ENCODE data around the gene FUT9.

Gene FUT9

DNA sequence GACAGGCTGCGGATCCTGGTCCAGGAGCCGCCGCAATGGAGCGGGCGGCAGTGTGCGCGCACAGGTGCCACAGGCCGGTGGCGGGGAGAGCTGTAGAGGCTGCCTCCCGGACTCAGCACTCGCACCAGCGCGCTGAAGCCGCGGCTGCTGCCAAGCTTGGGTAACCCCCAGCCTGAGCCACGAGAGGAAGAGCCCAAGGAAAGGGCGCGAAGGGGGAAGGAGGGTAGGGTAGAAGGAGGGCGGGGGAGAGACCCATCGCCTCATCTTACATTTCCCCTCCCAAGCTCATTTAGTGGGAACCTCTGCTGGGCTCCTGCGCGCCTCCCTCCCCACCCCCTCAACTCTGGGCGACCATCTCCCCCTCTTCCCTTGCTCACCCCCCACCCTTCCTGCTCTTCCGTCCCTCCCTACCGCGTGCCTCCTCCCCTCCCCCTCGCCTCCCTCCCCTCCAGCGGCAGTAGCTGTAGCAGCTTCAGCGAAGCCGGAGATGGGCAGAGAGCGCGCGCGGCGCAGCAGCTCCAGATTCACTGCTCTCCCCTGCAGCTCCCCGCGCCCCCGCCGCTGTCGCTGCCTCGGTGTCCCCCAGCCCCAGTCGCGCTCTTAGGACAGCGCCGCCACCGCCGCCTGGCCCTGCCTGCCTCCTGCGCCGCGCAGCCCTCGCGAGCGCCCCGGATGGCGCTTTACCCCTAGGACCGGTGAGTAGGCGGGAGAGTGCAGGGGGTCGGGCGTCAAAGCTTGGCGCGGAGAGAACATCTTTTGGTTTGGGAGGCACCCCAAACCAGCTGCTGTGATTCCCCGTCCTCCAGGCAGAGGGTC, at the start of gene FUT9:
Gene FUT9, plus strand, starts transcription at position 457 of the 816 bp plus-strand sequence. CDS start 187,182 bp downstream, outside the sequence.
- no peak for DNase-seq (ENCODE audit: low spot score)

DNA sequence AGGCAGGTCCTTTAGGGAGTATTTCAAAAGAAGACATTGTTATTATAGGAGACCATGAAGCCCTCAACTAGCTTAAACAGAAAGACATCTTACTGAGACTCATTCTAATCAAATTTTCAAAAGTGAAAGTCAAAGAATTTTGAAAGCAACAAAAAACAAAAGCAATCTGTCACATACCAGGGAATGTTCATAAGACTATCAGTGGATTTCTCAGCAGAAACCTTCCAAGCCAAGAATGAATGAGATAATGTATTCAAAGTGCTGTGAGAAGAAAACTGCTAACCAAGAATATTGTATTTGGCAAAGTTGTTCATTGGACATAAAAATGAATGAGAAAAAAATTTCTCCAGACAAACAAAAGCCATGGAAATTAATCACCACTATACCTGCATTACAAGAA, 48.2 kb upstream of the FUT9 start:
- no peak for DNase-seq (ENCODE audit: low spot score)

DNA sequence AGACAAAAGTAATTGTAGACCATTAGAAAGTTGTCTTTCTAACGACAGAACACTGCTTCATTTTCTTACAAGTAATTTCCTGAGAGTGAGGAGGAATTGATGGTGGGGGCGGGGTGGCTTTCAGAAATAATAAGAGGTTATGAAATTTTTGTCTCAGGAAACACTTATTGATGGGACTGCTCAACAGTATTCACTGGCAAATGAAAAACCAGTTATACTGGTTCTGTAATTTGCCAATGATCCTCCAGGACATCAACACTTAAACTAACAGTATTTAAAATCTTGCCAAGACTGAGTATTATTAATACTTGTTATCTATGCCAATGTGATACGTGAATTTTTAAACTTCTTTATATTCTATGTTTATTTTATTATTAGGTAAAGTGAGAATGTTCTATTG, 41.8 kb upstream of the FUT9 start:
- no peak for DNase-seq (ENCODE audit: low spot score)

DNA sequence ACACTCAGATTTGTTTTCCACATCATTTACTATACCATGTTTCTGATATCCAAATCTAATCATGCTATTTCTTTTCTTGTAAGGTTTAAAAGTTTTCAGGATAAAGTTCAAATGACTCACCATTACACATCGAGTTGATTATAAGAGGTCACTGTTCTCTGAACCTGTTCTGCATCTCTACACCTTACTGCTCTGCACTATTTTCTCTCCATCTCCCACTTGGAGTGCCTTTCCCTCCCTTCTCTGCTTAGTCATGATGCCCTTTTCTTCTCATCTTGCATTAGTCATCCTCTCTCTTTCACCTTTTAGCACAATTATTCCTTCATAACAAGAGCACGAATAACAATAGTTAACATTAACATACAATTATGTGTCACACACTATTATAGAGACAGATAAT, 37.5 kb upstream of the FUT9 start:
- DNase-seq (ENCODE audit: low spot score): no peak

DNA sequence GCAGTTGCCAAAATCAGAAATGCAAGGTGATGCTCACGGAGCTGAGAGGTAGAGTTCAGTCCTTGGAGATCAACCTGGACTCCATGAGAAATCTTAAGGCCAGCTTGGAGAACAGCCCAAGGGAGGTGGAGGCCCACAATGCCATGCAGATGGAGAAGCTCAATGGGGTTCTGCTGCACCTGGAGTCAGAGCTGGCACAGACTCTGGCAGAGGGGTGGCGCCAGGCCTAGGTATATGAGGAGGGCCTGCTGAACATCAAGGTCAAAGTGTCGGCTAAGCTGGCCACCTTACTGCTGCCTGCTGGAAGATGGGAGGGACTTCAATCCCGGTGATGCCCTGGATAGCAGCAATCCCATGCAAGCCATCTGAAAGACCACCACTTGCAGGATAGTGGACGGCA, 23.9 kb upstream of the FUT9 start:
- no peak for DNase-seq (ENCODE audit: low spot score)

DNA sequence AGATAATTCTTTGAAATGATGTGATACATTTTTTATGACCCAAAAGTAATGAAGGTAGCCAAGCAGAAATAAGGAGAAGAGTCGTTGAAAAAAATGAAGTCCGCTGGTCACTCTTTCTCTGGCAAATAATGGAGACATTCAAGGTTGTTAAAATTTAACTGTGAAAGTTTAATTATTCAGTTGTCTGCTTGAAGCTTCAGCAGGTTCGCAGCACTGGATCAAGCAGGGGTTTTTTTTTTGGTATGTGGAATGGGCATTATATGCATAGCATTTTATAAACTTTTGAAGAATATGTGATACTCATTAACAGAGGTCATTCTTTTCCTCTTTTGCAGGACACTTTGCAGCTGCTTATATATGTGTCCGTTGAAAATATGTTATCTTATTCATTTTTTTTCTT, 21.6 kb upstream of the FUT9 start:
- no peak for DNase-seq (ENCODE audit: low spot score)

DNA sequence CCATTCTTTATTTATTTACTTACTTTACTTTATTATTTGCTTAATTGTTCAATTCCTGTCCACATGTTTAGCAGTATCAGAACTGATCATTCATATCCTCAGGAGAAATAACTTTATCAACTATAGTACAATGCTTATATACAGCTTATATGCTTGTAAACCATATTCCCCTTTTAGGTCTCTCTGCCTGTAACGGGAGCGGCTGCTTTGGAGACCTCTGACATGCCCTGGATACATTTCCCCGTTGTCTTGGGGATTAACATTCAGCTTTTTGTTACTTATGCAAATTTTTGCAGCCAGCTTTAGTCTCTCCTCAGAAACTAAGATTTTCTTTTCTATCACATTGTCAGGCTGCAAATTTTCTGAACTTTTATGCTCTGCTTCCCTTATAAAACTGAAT, 17.6 kb upstream of the FUT9 start:
- DNase-seq (ENCODE audit: low spot score): no peak

DNA sequence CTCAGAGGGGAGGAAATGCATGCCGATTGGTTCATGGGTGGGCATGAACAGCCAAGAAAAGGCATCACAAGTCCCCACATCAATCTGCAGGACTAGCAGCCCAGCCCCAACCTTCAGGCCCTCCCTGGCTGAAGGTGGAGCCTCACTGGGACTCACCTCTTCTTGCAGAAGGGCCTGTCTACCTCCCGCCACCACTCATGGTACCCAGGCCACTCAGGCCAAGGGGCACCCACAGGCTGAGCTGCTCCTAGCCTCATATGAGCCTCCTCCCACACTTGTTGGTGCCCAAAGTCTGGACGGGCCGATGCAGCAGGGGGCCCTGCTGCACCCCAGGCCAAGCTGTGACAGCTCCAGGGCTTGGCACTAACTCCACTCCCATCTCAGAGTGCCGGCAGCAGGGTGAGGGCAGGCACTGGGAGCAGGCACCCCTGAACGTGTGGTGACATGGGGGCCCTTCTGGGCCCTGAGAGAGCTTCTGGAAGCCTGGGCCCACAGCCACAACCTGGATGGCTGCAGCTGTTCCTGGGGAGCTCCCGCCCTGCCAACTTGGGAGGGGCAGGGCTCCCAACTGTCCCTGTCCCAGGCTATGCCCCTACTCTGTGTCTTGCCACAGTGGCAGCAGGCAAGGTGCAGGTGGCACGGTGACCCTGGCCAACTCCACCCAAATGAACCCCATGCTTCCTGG, 13.7 kb upstream of the FUT9 start:
- no peak for DNase-seq (ENCODE audit: low spot score)

DNA sequence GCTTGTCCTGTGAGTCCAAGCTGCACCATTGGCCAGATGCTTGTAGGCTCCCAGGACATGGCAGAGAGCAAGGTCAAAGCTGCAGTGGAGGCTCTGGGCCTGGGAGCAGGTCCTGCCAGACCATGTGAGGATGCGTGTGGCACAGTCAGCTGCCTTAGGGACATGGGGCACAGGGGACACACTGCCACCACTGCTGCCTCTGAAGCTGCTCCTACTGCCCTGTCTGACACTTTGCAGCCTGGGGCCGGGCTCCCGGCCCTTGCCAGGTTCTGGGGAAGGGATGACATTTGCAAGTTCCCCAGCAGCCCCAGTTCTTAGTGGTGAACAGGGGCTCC, 13.2 kb upstream of the FUT9 start:
- DNase-seq (ENCODE audit: low spot score): no peak

DNA sequence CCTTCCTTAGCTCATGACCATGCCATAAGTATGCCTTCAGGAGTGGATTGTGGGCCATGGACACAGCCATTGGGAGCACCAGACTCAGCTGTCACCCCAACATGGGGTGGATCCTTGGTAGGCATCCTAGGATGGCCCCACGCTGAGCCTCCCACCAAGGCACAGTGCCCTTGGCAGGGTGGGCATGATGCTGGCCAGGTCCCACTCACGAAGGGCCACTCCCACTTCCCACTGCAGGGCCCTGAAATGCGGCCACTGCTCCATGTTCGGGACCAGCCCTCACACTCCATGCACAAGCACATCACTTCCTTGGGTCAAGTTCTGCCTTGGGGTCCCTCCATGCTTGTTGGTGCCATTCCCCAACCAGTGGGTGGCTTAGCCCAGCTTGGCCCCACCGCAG, 12.9 kb upstream of the FUT9 start:
- DNase-seq (ENCODE audit: low spot score): no peak

DNA sequence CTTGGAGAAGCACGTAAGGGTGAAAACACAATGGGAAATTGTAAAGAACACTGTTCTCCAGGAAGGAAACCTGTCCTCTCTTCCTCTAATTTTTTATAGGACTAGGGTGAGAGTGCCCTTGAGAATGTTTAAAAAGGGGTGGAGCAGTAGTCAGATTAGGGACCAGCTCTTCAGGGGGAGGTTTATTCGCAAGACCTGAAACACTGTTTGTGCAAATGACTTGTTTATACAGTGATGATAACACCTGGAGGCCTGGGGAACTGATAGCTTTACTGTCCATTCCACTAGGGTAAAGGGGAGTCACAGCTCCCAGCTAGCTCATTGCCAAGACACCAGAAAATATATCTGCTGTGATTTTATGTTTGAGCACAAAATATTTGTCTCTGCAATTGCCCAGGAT, 8.1 kb upstream of the FUT9 start:
- DNase-seq (ENCODE audit: low spot score): no peak

DNA sequence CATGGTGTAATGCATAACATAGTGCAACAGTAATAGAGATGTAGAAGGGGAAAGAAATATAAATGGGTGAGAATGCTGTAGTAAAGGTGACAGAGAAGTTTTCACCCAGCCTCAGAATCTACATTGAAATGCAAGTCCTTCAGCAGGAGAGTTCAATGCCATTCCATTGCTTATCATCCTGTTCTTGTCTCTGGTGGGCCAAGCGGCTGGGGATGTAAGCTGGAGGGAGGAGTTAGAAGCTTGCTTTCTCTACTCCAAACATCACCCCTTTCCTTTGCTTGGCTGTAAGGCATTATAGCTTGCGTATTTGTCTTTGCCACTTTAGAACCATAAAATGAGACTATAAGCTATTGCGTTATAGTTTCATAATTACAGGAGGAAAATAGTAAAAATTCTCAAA, 2.2 kb upstream of the FUT9 start:
- DNase-seq (ENCODE audit: low spot score): no peak

DNA sequence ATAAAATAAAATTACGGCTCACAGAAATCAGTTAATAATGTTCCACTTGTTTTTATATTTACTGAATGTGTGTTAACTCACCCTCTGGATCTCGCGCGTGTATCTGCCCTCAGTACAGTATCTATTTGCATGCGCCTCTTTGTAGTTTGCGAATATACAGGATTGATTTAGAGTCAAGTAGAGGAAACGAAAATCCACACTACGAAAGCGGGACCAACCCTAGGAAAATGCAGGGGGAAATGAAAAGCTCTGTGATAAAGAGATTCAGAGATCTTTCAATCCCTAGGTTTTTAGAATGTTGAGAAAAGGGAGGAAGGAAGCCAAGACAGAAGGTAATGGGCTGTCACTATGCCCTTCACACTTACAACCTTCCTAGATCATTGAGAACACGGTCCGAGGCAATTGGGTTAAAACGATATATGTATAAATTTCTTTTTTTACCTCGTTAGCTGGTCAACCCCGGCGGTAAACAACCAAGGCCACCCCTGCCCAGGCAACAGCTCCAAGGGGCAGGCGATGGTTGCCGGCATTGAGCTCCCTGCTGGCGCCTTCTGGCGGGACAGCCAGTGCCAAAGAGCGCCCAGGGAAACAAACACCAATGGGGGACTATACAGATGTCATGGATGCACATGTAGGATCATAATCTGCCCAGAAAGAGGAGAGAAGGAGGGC, 792 bp upstream of the FUT9 start:
- DNase-seq (ENCODE audit: low spot score): no peak

DNA sequence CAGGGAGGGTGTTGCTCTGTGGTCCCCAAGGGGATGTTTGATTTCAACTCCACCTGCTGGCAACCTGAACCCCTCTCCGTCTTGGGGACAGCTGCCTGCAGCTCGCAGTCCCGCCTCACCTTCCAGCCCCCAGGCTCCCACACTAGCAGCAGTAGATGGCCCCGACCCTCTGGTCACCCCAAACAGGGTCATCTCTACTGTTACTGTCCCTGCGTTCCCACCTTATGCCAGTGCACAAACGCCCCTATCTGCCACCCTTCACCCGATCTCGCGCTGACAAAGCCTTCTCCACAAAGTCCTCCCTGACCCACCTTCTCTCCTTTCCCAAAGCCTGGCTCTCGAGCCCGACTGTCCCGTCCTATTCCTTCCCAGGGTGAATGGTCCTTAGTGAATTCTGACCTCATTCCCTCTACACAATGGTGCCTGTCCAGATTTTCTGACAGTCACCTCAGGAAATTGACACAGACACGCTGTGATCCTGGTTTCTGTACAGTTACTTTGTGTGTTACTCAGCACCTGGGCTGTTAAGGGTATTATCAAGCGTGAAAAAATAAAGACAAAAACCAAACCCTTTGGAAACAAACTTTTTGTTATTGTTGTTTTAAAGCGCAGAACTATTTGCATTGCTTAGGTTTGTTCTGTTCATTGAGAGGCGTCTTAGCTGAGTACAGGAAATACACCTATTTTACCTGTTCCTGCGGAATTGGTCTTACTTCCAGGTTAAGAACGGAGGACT, 728 bp downstream of the FUT9 start:
- DNase-seq (ENCODE audit: low spot score): no peak

DNA sequence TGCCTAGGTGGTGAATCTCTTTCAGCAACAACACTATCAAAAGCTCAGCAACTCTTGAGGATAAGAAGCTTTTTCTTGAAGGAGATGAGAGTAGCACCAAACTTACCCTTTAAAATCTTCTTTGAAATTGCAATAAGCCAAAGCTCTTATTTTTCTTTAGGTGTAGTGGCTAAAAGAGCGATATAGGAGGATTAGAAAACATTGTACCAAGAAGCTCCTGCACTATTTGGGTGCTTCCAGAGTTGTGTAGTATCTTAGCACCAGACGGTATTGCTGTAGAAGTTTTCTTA, 1.2 kb downstream of the FUT9 start:
- DNase-seq (ENCODE audit: low spot score): no peak

DNA sequence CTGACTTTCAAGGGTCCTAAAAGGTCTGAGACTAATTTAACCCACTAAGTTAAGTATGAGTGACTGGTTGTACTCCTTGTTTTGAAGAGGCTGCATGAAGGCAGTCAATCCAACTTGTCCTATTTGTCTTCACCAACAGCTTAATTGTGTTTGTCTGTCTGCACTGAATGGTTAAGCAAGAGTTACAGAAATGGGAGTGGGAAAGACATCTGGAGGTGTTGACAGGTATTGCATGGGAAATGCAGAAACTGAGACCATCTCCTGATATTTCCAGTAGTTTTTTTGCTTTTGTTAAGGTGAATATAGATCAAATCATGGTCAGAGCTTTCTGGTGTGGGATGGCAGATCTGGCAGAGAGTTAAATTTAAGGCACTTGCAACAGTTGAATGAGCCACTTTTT, 6.5 kb downstream of the FUT9 start:
- DNase-seq (ENCODE audit: low spot score): no peak

DNA sequence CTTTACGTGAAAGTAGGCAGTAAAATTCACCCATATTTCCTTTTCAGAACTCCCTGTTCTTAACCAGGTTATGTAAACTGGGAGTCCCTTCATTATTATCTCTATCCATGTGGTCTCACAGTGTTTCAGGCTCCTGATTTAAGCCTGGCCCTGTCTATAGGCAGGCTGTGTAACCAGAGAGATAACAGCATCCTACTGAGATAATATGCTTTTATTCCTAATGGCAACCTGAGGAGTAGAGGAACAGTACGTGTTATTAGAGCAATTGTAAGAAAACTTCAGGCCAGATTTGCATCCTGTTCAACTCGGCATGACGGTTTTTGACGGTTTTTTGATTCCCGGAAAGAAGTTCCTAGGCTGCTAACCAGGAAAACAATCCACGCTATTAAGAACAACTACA, 16.9 kb downstream of the FUT9 start:
- no peak for DNase-seq (ENCODE audit: low spot score)

DNA sequence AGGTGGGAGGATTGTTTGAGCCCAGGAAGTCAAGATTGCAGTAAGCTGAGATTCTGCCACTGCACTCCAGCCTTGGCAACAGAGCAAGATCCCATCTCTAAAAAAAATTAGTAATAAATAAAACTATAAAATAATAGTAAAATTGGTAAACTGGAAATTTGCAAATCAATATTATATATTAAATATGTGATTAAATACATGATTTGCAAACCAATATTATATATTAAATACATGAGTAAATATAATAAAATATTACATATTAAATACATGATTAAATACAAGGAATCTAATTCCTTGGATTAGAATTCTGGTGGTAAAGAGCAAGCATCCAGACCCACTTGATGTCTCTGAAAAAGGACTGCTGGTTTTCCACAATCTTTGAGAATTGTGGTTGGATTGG, 35.8 kb downstream of the FUT9 start:
- no peak for DNase-seq (ENCODE audit: low spot score)

DNA sequence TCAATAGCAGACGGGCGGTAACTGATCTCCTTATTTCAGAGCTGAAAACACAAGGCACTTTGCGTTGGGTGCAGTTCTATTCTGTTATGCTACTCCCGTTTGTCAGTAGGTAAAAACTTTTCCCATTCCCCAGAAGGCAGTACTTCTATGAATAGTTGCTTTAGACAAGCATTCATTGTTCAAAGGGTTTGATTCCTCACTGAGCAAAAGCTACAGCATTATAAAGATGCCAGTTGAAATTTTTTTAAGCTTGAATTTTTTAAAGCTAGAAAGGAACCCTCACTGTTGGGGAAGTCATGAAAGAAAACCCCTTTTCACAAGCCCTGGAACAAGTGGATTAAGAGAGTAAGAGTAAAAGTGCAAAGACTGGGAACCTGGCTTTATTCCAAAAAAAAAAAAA, 42.3 kb downstream of the FUT9 start:
- DNase-seq (ENCODE audit: low spot score): no peak

DNA sequence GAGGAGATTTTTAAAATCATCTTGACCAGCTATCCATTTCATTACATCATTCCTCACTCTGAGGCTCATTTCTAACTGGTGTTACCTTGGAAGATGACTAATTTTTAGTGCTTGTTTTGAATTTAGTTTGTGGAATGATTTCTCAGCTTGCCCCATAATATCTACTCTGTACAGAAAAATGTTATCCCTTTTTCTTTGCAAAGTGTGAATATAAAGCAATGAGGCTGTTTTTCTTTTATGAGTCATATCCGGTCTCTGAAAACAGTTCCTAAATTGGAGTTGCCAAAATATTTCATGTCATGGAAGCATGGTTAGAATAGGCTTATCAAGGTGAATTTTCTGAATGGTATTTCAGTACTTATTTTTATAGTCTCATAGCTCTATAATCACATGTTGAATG, 43.8 kb downstream of the FUT9 start:
- DNase-seq (ENCODE audit: low spot score): no peak

DNA sequence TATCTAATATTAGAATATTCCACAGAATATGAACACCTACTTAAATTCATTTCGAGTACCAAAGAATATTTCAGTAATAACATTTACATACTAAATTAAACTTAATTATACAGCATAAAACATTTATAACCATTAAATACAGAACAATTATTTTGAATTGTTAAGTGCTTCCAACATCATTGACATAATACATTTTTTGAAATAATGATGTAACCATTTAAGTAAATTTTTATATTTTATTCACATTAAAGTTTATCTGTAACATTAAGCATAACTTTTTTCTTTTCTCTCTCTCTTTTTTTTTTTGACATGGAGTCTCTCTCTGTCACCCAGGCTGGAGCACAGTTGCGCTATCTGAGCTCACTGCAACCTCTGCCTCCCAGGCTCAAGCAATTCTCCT, 44.5 kb downstream of the FUT9 start:
- DNase-seq (ENCODE audit: low spot score): no peak

DNA sequence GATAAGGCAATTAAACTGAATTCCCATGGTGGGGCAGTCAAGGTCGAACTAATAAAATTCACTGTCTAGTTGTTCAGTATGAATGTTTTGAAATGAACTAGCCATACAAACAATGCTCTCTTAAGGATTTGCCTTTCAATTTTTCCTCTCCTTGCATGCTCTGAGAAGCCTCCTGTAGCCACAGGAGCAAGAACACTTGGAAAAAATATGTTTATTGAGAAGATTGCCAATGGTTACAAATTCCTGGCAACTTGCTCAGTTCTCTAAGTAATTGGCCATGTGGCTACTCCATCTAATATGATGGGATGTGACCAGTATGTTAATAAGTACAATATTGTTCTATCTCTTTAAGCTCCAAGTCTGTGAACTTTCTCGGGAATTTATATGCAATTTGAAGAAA, 49.4 kb downstream of the FUT9 start:
- no peak for DNase-seq (ENCODE audit: low spot score)

DNA sequence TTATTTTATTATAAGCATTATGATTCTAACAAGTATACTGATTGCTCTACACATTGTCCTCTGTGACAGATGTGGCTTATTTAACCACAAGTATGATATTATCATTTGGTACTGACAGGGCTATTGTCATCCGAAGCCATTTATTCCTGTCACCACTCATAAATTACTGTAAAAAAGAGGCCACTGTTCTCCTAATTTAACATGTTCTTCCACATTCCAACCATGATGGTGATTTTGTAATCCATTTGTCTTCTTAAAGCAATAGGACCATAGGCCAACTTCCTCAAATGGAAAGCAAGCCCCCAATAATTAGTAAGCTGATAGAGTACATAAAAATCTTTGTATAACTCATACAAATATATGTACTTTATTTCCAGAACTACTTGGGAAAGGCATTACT, 50.6 kb downstream of the FUT9 start:
- no peak for DNase-seq (ENCODE audit: low spot score)
